HEK293 (cell line): ENCODE results near the gene BHMT.

Experiments used
- CTCF ChIA-PET: fragments of 350-600 bp; formaldehyde crosslinking; extraction: SDS; loops from one replicate; lab custom pipeline; 2021; ENCODE audit warnings: antibody characterized with exemption; lab: Yijun Ruan, JAX
- POLR2A ChIA-PET: fragments of 300-600 bp; formaldehyde crosslinking; extraction: SDS; loops from one replicate; lab custom pipeline; 2020; ENCODE audit warnings: antibody characterized with exemption, inconsistent platforms; lab: Yijun Ruan, JAX
- H3K27ac ChIP-seq: fragments of 200-500 bp; sonication (Bioruptor generic); 2 replicates; pipeline ENCODE4 v1.5.1; 2014; ENCODE audit warnings: low read depth, low read length, control low read depth, inconsistent platforms; ENCODE audit errors: extremely low read depth
- H3K36me3 ChIP-seq, 2 experiments: fragments of 200-500 bp in 1 of 2; sonication (Bioruptor generic) in 1 of 2; 1 replicate in 1 of 2; 2 replicates in 1 of 2; pipeline ENCODE4 v1.5.1; 2014 to 2017; ENCODE audit warnings: inconsistent platforms in 2 of 2, low read length in 2 of 2; ENCODE audit not compliant: control insufficient read depth in 2 of 2, insufficient read depth in 1 of 2
- H3K4me1 ChIP-seq: fragments of 200-500 bp; sonication (Bioruptor generic); 2 replicates; pipeline ENCODE4 v1.5.1; 2014; ENCODE audit warnings: mild to moderate bottlenecking, low read length, inconsistent platforms; ENCODE audit not compliant: control insufficient read depth, insufficient read depth
- H3K4me3 ChIP-seq: 2 replicates; pipeline ENCODE4 v1.5.1; 2011; ENCODE audit warnings: low read depth, mild to moderate bottlenecking, control low read depth, low read length, moderate library complexity
- H3K9me3 ChIP-seq: fragments of 200-500 bp; sonication (Bioruptor generic); 2 replicates; pipeline ENCODE4 v1.5.1; 2014; ENCODE audit warnings: low read depth, low read length, inconsistent platforms; ENCODE audit not compliant: control insufficient read depth, insufficient read depth
- GLI2 ChIP-seq: fragments of 450-650 bp; formaldehyde crosslinking; IDR thresholded peaks from 2 replicates; pipeline ENCODE4; 2017; ENCODE audit warnings: missing biosample characterization, missing genetic modification characterization, low read depth, borderline replicate concordance
- PRDM10 ChIP-seq: fragments of 450-650 bp; formaldehyde crosslinking; IDR thresholded peaks from 2 replicates; pipeline ENCODE4 v1.5.1; 2016; ENCODE audit warnings: missing biosample characterization, missing genetic modification characterization
- SCRT2 ChIP-seq: fragments of 450-650 bp; formaldehyde crosslinking; IDR thresholded peaks from 2 replicates; pipeline ENCODE4 v1.5.1; 2016; ENCODE audit warnings: missing biosample characterization, missing genetic modification characterization
- ZFP69B ChIP-seq: fragments of 450-650 bp; formaldehyde crosslinking; IDR thresholded peaks from 2 replicates; pipeline ENCODE4 v1.5.1; 2016; ENCODE audit warnings: missing biosample characterization, missing genetic modification characterization
- ZNF155 ChIP-seq: fragments of 450-650 bp; formaldehyde crosslinking; IDR thresholded peaks from 2 replicates; pipeline ENCODE4 v1.5.1; 2016; ENCODE audit warnings: missing biosample characterization, missing genetic modification characterization
- ZNF175 ChIP-seq: fragments of 450-650 bp; formaldehyde crosslinking; IDR thresholded peaks from 2 replicates; pipeline ENCODE4 v1.5.1; 2016; ENCODE audit warnings: missing biosample characterization, missing genetic modification characterization
- ZNF18 ChIP-seq: fragments of 450-650 bp; formaldehyde crosslinking; IDR thresholded peaks from 2 replicates; pipeline ENCODE4 v1.5.1; 2016; ENCODE audit warnings: missing biosample characterization, missing genetic modification characterization
- ZNF184 ChIP-seq: fragments of 450-650 bp; IDR thresholded peaks from 2 replicates; pipeline ENCODE4 v1.5.1; 2018; ENCODE audit warnings: missing biosample characterization, mild to moderate bottlenecking, missing genetic modification characterization
- ZNF394 ChIP-seq: fragments of 450-650 bp; formaldehyde crosslinking; IDR thresholded peaks from 2 replicates; pipeline ENCODE4 v1.5.1; 2016; ENCODE audit warnings: missing biosample characterization, missing genetic modification characterization, mild to moderate bottlenecking, moderate library complexity, borderline replicate concordance
- ZNF473 ChIP-seq: fragments of 450-650 bp; formaldehyde crosslinking; IDR thresholded peaks from 2 replicates; pipeline ENCODE4 v1.5.1; 2017; ENCODE audit warnings: missing biosample characterization, missing genetic modification characterization
- ZNF510 ChIP-seq: fragments of 450-650 bp; formaldehyde crosslinking; IDR thresholded peaks from 2 replicates; pipeline ENCODE4 v1.5.1; 2018; ENCODE audit warnings: mild to moderate bottlenecking, missing genetic modification characterization, missing biosample characterization; ENCODE audit not compliant: insufficient replicate concordance
- ZNF555 ChIP-seq: fragments of 450-650 bp; formaldehyde crosslinking; conservative IDR thresholded peaks from 2 replicates; pipeline ENCODE4 v1.5.1; 2017; ENCODE audit warnings: missing biosample characterization, mild to moderate bottlenecking, missing genetic modification characterization, inconsistent platforms
- ZSCAN5A ChIP-seq: fragments of 450-650 bp; formaldehyde crosslinking; IDR thresholded peaks from 2 replicates; pipeline ENCODE4 v1.5.1; 2016; ENCODE audit warnings: missing biosample characterization, missing genetic modification characterization
- TF ChIP-seq, protein P1 (sequence below): fragments of 450-650 bp; IDR thresholded peaks from 2 replicates; pipeline ENCODE4 v1.5.1; 2018; ENCODE audit warnings: missing biosample characterization, mild to moderate bottlenecking, missing genetic modification characterization
- TF ChIP-seq, protein P2 (sequence below): fragments of 450-650 bp; formaldehyde crosslinking; IDR thresholded peaks from 2 replicates; pipeline ENCODE4 v1.5.1; 2016; ENCODE audit warnings: missing biosample characterization, missing genetic modification characterization
- TF ChIP-seq, protein P3 (sequence below): fragments of 450-650 bp; formaldehyde crosslinking; IDR thresholded peaks from 2 replicates; pipeline ENCODE4 v1.5.1; 2016; ENCODE audit warnings: missing biosample characterization, missing genetic modification characterization, borderline replicate concordance

Gene BHMT

DNA sequence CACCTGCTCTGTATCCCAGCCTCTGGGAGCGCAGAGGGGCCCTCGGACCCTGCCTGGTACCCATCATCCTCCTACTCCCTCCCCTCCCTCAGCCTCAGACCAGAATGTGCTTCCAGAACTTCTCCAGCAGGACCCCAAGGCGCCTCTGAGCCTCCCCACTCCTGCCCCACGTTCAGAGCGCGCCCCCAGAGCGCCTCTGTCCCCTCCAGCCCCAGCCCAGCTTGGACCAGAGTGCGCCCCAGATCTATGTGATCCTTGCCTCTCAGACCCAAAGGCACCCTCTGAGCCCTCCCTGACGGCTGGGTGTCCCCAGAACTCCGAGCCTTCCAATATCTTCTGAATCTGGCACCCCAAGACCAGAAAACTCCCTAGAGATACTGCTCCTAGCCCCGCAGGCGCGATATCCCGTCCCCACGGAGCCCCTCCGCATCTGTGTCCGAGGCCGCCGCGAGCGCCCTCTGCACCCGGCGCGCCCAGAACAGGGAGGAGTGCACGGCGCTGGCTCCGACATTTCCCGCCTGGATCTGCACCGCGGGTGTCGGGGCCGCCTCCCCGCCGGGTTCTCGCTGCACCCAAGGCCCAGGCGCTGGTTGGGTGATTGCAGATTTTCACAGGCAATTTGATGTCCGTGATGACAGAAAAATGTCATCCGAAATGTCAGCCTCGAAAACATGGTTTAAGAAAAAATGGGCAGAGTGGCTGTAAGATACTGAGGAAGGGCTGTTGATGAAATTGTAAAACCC, 522 bp downstream of the BHMT start:
- H3K4me1 ChIP-seq: peaks cover 10% of the 10 kb centered on the region; the same call in 1 of the 2 replicates
- POLR2A ChIA-PET: no interaction called here
- no peak overlapping the region for H3K27ac ChIP-seq
- no peak for TF ChIP-seq ZNF473 (tag by site-specific recombination)
- TF ChIP-seq SCRT2: no peak
- TF ChIP-seq ZNF18 (tag by site-specific recombination): no peak
- no peak for TF ChIP-seq ZNF175 (tag by site-specific recombination)
- TF ChIP-seq, protein P1, sequence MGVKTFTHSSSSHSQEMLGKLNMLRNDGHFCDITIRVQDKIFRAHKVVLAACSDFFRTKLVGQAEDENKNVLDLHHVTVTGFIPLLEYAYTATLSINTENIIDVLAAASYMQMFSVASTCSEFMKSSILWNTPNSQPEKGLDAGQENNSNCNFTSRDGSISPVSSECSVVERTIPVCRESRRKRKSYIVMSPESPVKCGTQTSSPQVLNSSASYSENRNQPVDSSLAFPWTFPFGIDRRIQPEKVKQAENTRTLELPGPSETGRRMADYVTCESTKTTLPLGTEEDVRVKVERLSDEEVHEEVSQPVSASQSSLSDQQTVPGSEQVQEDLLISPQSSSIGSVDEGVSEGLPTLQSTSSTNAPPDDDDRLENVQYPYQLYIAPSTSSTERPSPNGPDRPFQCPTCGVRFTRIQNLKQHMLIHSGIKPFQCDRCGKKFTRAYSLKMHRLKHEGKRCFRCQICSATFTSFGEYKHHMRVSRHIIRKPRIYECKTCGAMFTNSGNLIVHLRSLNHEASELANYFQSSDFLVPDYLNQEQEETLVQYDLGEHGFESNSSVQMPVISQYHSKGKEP: no peak
- CTCF ChIA-PET: interaction anchor here (0.8 kb wide), 1 partner anchor 21 kb away, joined by 3 read pairs; no protein-coding TSS in a partner anchor
- no peak overlapping the region for H3K4me3 ChIP-seq
- H3K36me3 ChIP-seq: no peaks in the 10 kb centered on the region
- no peaks in the 10 kb centered on the region for H3K9me3 ChIP-seq

- CTCF ChIA-PET: interaction anchor here (0.8 kb wide), 1 partner anchor 20 kb away, joined by 3 read pairs; no protein-coding TSS in a partner anchor
- peaks cover 5% of the 10 kb centered on the region; the same call in 1 of the 2 replicates for H3K4me1 ChIP-seq
- H3K27ac ChIP-seq: no peak overlapping the region
- no peaks in the 10 kb centered on the region for H3K36me3 ChIP-seq
- no peaks in the 10 kb centered on the region for H3K9me3 ChIP-seq
- POLR2A ChIA-PET: no interaction called here
- no peak overlapping the region for H3K4me3 ChIP-seq
- TF ChIP-seq ZNF394 (no peak), GLI2 (tag by site-specific recombination) (no peak)
These were observed 1.1 kb downstream of the BHMT start for GRCh38 chr5:79112703-79113058.

DNA sequence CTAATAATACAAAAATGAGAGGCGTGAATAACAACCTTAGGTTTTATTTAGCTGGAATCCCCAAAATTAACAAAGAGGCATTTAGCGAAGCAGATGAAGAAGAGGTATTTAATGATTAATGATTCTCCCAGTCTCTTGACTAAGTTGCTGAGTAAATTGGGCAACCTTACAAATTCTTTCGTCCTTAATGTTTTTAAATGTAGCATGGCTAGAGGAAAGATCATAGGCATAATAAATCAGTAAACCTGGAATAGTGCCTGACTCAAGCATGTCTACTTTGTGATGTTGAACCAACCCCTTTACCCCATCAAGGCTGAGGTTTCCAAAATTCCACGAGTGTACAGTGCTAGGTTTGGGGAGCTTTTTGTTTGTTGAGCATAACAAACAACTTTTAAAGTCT, 7.9 kb downstream of the BHMT start:
- CTCF ChIA-PET: interaction anchor here (0.6 to 2.1 kb wide), 2 partner anchors 13 to 94 kb away, joined by 3 to 6 read pairs; no protein-coding TSS in a partner anchor
- H3K4me1 ChIP-seq: 0 out of 2 replicates have a peak, but pooled peaks cover 3% of the 10 kb centered on the region
- no peak overlapping the region for H3K4me3 ChIP-seq
- TF ChIP-seq ZNF555 (no peak), PRDM10 (no peak), ZFP69B (tag by site-specific recombination) (no peak), ZSCAN5A (tag by site-specific recombination) (no peak), ZNF510 (tag by site-specific recombination) (no peak), ZNF184 (tag by site-specific recombination) (no peak), ZNF473 (tag by site-specific recombination) (no peak), ZNF155 (tag by site-specific recombination) (no peak), ZNF394 (no peak)
- TF ChIP-seq, protein P2, sequence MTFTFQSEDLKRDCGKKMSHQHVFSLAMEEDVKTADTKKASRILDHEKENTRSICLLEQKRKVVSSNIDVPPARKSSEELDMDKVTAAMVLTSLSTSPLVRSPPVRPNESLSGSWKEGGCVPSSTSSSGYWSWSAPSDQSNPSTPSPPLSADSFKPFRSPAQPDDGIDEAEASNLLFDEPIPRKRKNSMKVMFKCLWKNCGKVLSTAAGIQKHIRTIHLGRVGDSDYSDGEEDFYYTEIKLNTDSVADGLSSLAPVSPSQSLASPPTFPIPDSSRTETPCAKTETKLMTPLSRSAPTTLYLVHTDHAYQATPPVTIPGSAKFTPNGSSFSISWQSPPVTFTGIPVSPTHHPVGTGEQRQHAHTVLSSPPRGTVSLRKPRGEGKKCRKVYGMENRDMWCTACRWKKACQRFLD: no peak
- TF ChIP-seq, protein P3, sequence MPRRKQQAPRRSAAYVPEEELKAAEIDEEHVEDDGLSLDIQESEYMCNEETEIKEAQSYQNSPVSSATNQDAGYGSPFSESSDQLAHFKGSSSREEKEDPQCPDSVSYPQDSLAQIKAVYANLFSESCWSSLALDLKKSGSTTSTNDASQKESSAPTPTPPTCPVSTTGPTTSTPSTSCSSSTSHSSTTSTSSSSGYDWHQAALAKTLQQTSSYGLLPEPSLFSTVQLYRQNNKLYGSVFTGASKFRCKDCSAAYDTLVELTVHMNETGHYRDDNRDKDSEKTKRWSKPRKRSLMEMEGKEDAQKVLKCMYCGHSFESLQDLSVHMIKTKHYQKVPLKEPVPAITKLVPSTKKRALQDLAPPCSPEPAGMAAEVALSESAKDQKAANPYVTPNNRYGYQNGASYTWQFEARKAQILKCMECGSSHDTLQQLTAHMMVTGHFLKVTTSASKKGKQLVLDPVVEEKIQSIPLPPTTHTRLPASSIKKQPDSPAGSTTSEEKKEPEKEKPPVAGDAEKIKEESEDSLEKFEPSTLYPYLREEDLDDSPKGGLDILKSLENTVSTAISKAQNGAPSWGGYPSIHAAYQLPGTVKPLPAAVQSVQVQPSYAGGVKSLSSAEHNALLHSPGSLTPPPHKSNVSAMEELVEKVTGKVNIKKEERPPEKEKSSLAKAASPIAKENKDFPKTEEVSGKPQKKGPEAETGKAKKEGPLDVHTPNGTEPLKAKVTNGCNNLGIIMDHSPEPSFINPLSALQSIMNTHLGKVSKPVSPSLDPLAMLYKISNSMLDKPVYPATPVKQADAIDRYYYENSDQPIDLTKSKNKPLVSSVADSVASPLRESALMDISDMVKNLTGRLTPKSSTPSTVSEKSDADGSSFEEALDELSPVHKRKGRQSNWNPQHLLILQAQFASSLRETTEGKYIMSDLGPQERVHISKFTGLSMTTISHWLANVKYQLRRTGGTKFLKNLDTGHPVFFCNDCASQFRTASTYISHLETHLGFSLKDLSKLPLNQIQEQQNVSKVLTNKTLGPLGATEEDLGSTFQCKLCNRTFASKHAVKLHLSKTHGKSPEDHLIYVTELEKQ (tag by site-specific recombination): no peak

More for the DNA sequence above, 7.9 kb downstream of the BHMT start:
- POLR2A ChIA-PET: no interaction called here
- Histone ChIP-seq H3K9me3 (no peaks in the 10 kb centered on the region), H3K36me3 (no peaks in the 10 kb centered on the region), H3K27ac (no peak overlapping the region)
